Measurements from ENCODE around the gene ASPHD2. TPM values are rescaled to one million over a fixed set of nuclear protein-coding genes. Genes with fewer than 3 reads are reported as not detected.
A peak's percentile ranks its signal among the peaks of the same experiment; 100 is the strongest.

ASPHD2 gene
- total and polyA plus RNA-seq, 3 experiments from 2014 or later, result 4.1 to 14.2 (median 13.1) TPM

DNA sequence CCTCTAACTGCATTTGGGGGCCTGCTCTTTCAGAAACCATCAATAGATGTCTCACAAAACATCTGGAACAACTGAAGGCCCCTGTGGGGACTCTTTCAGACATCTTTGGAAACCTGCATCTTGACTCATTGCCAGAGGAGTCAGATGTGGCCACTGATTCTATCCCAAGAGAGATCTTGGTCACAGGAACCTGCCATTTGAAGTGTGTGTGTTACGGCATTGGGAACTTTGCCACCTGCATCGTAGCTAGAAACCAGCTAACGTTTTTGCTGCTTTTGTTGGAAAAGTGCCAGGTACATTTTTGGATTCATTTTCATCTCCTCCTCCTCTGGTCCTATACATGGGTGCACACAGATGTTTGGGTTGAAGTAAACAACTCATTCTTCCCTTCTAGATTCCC is 58.9 kb downstream of the ASPHD2 start:
- peaks cover 41% of the 10 kb centered on the region for H3K36me3 ChIP-seq (ENCODE audit: insufficient read depth, low read length)
- ChIA-PET CTCF (no interaction called here), POLR2A (no interaction called here)
- no peaks in the 10 kb centered on the region for H3K27me3 Mint-ChIP-seq
- no peak overlapping the region for H3K4me3 ChIP-seq (ENCODE audit: low read length)
- no peak overlapping the region for H3K4me3 Mint-ChIP-seq
- H3K27ac ChIP-seq (ENCODE audit: low read depth, low read length), result no peak overlapping the region
- no peak for DNase-seq
- peaks cover 14% of the 10 kb centered on the region for H3K4me1 ChIP-seq (ENCODE audit: insufficient read depth, low read length)
- H3K9me3 Mint-ChIP-seq, result no peaks in the 10 kb centered on the region
- peak overlapping the region in 3 of 8 donors; percentile 26 to 76 (median 73) for H3K27ac Mint-ChIP-seq
- no peaks in the 10 kb centered on the region for H3K9me3 ChIP-seq (ENCODE audit: low read length)
- peaks cover 3 to 72% (median 13%) of the 10 kb centered on the region in 3 donors for H3K36me3 Mint-ChIP-seq
- H3K27me3 ChIP-seq (ENCODE audit: insufficient read depth, low read length, poor library complexity, severe bottlenecking), result no peaks in the 10 kb centered on the region
- H3K4me1 Mint-ChIP-seq, result peaks cover 25 to 33% (median 30%) of the 10 kb centered on the region in 3 donors

DNA sequence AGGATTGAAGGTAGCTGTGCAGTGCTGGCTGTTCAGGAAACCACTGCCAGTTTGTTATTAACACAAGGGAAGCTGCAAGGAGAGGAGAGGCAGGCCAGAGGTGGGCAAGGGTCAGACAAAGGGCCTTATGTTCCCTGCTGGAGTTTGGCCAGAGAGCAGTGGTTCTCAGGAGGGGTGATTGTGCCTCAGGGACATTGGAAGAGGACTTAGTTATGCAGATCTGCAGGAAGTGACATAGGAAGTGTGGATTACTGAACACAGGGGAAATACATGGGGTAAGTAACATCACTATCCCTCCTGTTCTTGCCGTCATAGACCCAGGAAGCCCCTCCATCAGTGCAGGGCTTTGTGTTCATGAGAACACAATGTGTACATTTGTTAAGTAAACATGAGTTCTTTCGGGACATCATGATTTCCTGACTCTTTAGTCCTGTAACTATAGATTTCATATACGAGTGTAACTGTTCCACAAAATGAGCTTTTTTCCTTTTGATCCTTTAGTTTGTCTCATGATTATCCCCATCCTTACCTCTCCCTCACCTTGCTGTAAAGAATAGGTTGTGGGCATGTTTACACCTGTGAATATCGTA is 60.5 kb downstream of the ASPHD2 start:
- no peak overlapping the region for H3K4me3 ChIP-seq (ENCODE audit: low read length)
- peaks cover 15 to 22% (median 20%) of the 10 kb centered on the region in 3 donors for H3K4me1 Mint-ChIP-seq
- no peaks in the 10 kb centered on the region for H3K9me3 Mint-ChIP-seq
- ChIA-PET CTCF (no interaction called here), POLR2A (interaction anchor here (1.0 kb wide), 1 partner anchor 12 kb away, joined by 3 read pairs; no protein-coding TSS in a partner anchor)
- peaks cover 54% of the 10 kb centered on the region for H3K36me3 ChIP-seq (ENCODE audit: insufficient read depth, low read length)
- H3K4me1 ChIP-seq (ENCODE audit: insufficient read depth, low read length), result peaks cover 6% of the 10 kb centered on the region
- no peak overlapping the region for H3K4me3 Mint-ChIP-seq
- H3K36me3 Mint-ChIP-seq, result peaks cover 5 to 78% (median 15%) of the 10 kb centered on the region in 3 donors
- H3K27me3 Mint-ChIP-seq, result no peaks in the 10 kb centered on the region
- H3K9me3 ChIP-seq (ENCODE audit: low read length), result no peaks in the 10 kb centered on the region
- H3K27ac Mint-ChIP-seq, result peak overlapping the region in 5 of 8 donors; percentile 27 to 73 (median 66)
- no peaks in the 10 kb centered on the region for H3K27me3 ChIP-seq (ENCODE audit: insufficient read depth, low read length, poor library complexity, severe bottlenecking)
- H3K27ac ChIP-seq (ENCODE audit: low read depth, low read length), result no peak overlapping the region
- DNase-seq, result no peak

DNA sequence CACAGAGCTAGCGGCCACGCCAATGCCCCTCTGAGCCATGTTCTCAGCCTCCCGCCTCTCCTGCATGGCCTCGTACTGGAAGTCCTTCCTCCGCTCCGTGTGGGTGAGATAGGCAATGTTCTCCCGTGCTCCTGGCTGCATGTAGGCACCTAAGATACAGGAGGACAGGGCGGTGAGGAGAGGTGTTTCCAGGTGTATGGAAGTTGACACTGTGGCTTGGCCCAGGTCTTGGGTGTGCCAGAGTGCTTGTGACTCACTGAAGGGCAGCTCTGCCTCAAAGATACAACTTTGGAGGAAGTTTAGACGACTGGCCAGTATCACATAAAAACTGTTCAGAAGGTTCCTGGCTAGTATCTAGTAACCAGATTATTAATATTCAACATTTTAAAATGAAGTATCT is 63.2 kb downstream of the ASPHD2 start:
- DNase-seq, result no peak
- H3K36me3 Mint-ChIP-seq, result peaks cover 9 to 92% (median 22%) of the 10 kb centered on the region in 3 donors
- Histone ChIP-seq H3K27me3 (ENCODE audit: insufficient read depth, low read length, poor library complexity, severe bottlenecking) (no peaks in the 10 kb centered on the region), H3K9me3 (ENCODE audit: low read length) (no peaks in the 10 kb centered on the region), H3K4me3 (ENCODE audit: low read length) (no peak overlapping the region), H3K4me1 (ENCODE audit: insufficient read depth, low read length) (no peaks in the 10 kb centered on the region), H3K27ac (ENCODE audit: low read depth, low read length) (no peak overlapping the region), H3K36me3 (ENCODE audit: insufficient read depth, low read length) (peaks cover 75% of the 10 kb centered on the region)
- CTCF ChIA-PET, result interaction anchor here (1.5 kb wide), 1 partner anchor 9 kb away, joined by 3 read pairs; the partner anchor contains the start of genes HPS4 and SRRD
- no peaks in the 10 kb centered on the region for H3K9me3 Mint-ChIP-seq
- no peaks in the 10 kb centered on the region for H3K27me3 Mint-ChIP-seq
- peak overlapping the region in 1 of 8 donors; percentile 79 for H3K27ac Mint-ChIP-seq
- POLR2A ChIA-PET, result interaction anchor here (0.6 to 0.7 kb wide), 2 partner anchors 8 to 35 kb away, joined by 3 to 6 read pairs; no protein-coding TSS in a partner anchor
- H3K4me3 Mint-ChIP-seq, result no peak overlapping the region
- H3K4me1 Mint-ChIP-seq, result peaks cover 0 to 3% (median 2%) of the 10 kb centered on the region in 3 donors

DNA sequence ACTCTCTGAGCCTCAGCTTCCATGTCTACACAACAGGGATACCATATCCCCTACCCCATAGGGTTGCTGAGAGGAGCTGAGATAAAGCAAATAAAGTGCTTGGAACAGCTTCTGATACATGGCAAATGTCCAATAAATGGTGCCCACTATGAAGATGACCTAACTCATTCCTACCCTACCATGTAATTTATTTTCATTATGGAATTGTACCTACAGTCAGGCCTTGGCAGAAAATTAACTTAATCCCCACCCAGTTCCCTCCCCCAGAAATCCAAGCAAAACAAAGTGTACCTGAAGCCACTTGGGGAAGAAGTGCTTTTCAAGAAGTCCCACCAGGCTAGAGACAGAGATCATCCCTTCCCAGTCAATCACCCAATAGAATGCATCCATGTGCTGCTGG is 65.4 kb downstream of the ASPHD2 start:
- POLR2A ChIA-PET, result interaction anchor here (2.0 kb wide), 1 partner anchor 10 kb away, joined by 13 read pairs; the partner anchor contains the start of genes HPS4 and SRRD
- no peaks in the 10 kb centered on the region for H3K4me1 ChIP-seq (ENCODE audit: insufficient read depth, low read length)
- no peaks in the 10 kb centered on the region for H3K27me3 ChIP-seq (ENCODE audit: insufficient read depth, low read length, poor library complexity, severe bottlenecking)
- no peak for DNase-seq
- no peak overlapping the region for H3K27ac ChIP-seq (ENCODE audit: low read depth, low read length)
- no peak overlapping the region for H3K4me3 Mint-ChIP-seq
- peak overlapping the region in 3 of 8 donors; percentile 22 to 66 (median 52) for H3K27ac Mint-ChIP-seq
- H3K36me3 Mint-ChIP-seq, result peaks cover 9 to 91% (median 21%) of the 10 kb centered on the region in 3 donors
- H3K9me3 Mint-ChIP-seq, result no peaks in the 10 kb centered on the region
- CTCF ChIA-PET, result interaction anchor here (1.1 kb wide), 1 partner anchor 8 kb away, joined by 4 read pairs; no protein-coding TSS in a partner anchor
- H3K27me3 Mint-ChIP-seq, result no peaks in the 10 kb centered on the region
- no peak overlapping the region for H3K4me3 ChIP-seq (ENCODE audit: low read length)
- peaks cover 71% of the 10 kb centered on the region for H3K36me3 ChIP-seq (ENCODE audit: insufficient read depth, low read length)
- no peaks in the 10 kb centered on the region for H3K9me3 ChIP-seq (ENCODE audit: low read length)
- H3K4me1 Mint-ChIP-seq, result peaks cover 0 to 6% (median 4%) of the 10 kb centered on the region in 3 donors

Other genes with a start within 250 kb of the ASPHD2 start
- 10 to 100 TPM; 36.7 to 36.8 TPM for gene HPS4, start 54.5 kb downstream of the ASPHD2 start, total RNA-seq
- gene HPS4, start 54.5 kb downstream of the ASPHD2 start, polyA plus RNA-seq, result 18.9 TPM
- gene SRRD, start 54.6 kb downstream of the ASPHD2 start, total RNA-seq, result 10 to 100 TPM; 32.8 to 33.3 TPM
- gene SRRD, start 54.6 kb downstream of the ASPHD2 start, polyA plus RNA-seq, result 28.5 TPM
- 10 to 100 TPM; 53.9 to 58.8 TPM for gene TFIP11, start 83.2 kb downstream of the ASPHD2 start, total RNA-seq
- gene TFIP11, start 83.2 kb downstream of the ASPHD2 start, polyA plus RNA-seq, result 41.5 TPM
- gene TPST2, start 160.9 kb downstream of the ASPHD2 start, total RNA-seq, result 10 to 100 TPM; 36.7 to 37.3 TPM
- gene TPST2, start 160.9 kb downstream of the ASPHD2 start, polyA plus RNA-seq, result 201 TPM
- not detected for gene CRYBB1, start 188.8 kb downstream of the ASPHD2 start, total RNA-seq
- not detected for gene CRYBB1, start 188.8 kb downstream of the ASPHD2 start, polyA plus RNA-seq
- not detected for gene CRYBA4, start 192.7 kb downstream of the ASPHD2 start, total RNA-seq
- gene CRYBA4, start 192.7 kb downstream of the ASPHD2 start, polyA plus RNA-seq, result not detected
- gene MIAT, start 228.3 kb downstream of the ASPHD2 start, total RNA-seq, result 10 to 100 TPM; 52.2 to 57.5 TPM
- 3.9 TPM for gene MIAT, start 228.3 kb downstream of the ASPHD2 start, polyA plus RNA-seq

Measured in CD8-positive, alpha-beta memory T cell (primary cell).